Measurements from ENCODE around the gene RAI1.
A peak's percentile ranks its signal among the peaks of the same experiment; 100 is the strongest.

RAI1 gene

DNA sequence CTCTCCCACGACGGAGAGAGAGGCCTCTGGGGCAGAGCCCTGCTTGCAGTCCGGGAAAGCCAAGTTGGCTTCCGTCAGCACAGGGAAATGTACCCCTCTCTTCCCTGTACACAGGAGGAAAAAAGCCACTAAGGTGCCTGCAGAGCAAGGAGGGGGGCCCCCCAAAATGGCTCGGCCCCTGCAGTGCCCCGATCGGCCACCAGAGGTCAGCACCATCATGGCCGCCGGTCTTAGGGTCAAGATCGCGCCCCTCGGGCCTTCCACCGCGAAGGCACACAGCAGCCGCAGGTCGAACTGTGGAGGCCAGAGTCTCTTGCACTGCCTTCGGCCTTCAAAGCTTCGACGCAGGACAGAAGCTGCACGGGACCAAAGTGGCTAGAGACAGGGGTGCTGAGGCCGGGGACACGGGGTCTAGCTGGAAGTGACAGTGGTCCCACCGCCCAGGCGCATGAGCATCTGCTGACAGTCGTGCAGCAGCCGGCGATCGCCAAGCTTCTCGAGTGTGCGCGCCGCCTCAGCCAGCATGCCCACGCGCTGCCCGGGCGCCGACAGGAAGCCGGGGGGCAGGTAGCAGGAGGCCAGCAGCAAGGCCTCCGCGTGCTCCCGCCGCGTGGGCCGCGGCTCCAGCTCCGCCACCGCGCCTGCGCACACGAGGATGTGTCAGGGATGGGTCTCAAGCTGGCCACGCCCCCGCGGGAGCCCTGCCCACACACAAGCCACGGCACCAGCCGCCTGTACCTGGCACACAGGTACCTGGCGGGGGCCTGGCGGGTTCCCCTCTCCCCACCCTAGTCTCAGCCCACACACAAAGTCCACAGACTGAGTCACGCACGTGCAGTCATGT is 131.2 kb downstream of the RAI1 start:
- DNase-seq (ENCODE audit: low read depth in 2 of 3, low spot score in 1 of 3) = peak in 2 of 3 donors; percentile 42 to 58

DNA sequence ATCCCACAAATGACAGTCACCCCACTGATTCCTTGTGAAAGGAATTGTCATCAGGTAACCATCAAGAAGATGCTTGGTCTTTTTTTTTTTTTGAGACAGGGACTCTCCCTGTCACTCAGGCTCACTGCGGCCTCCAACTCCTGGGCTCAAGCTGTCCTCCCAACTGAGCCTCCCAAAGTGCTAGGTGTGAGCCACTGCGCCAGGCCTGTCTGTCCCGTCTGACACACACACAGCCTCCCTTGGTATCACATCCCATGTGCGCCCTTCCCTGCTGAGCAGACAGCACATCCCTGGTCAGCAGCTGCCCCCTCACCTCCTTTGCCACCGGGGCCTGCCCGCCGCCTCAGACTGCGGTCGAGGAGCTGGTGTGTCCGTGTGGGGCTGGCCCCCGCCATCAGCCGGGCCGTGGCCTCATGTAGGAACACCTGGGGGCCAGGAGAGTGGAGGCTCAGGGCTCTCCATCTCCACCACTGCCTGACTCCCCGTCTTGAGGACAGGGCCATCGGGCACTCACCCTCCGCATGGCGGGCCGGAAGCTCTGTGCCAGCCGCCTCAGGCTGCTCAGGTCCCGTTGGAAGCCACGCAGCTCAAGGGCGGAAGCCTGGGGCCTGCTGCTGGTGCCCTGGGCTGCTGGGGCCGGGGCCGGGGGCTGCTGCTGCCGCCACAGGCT is 131.9 kb downstream of the RAI1 start:
- DNase-seq (ENCODE audit: low read depth in 2 of 3, low spot score in 1 of 3) = no peak

GRCh38 chr17:17813725-17814095 is 132.5 kb downstream of the RAI1 start:
- DNase-seq (ENCODE audit: low read depth in 2 of 3, low spot score in 1 of 3) = no peak

- no peak for DNase-seq (ENCODE audit: low read depth in 2 of 3, low spot score in 1 of 3)
Measured at GRCh38 chr17:17814162-17815061, 133.2 kb downstream of the RAI1 start.

- no peak for DNase-seq (ENCODE audit: low read depth in 2 of 3, low spot score in 1 of 3)
Measured at GRCh38 chr17:17815062-17815406, 133.8 kb downstream of the RAI1 start.

DNA sequence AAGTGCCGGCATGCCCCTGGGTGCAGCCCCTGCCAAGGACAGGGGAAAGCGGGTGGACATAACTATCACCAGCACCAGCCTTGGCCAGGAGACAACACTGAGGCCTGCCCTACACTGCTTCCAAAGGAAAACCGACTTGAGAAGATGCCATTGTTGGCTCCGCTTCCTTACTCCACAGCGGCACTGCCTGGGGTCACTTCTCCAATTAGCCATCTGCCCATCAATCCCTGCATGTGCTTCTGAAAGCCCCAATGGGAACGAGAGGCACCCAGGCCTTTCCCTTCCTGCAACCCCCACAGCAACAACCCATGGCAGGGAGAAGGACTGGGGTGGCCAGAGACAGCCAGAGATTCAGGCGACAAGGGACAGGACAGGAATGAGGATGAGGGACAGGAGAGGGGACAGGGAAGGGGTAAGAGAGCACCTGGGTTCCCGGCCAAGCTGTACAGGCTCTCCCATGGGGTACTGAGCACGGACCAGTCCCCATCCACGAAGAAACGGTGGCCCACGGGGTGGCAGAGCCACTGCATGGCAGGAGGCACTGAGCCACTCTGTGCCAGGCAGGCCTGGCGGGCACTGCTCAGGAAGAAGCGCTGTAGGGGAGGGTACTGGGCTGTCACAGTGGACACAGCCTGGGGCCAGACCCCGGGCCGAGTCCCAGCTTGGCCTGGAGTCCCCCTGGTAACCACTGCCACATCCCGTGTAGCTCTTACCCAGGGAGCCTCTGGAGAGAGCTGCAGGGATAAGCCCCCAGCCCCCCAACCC is 134.4 kb downstream of the RAI1 start:
- DNase-seq (ENCODE audit: low read depth in 2 of 3, low spot score in 1 of 3) = no peak

DNA sequence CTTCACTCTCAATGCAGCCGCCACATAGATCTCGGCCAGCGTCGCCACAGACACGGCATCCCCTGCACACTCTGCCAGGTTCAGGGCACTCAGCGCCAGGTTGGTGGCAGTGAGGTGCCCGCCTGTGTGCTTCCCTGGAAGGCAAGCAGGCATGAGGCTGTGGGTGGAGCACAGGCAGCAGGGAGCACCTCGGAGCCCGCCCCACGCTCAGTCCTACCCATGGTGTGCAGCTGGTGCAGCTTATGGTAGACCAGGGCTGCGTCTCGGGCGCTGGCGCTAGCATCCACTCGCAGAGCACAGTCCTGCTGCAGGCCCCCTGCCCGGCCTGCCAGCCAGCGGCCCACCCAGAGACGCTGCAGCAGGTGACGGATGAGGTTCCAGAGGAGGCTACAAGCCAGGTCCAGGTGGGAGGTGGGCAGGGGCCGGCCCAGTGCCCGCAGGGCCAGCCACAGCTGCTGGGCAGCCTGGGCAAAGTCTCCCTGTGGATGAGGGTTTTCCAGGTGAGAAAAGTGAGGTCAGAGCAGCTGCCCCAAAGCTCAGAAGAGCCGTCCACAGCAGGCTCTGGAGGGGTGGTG is 135.1 kb downstream of the RAI1 start:
- DNase-seq (ENCODE audit: low read depth in 2 of 3, low spot score in 1 of 3) = no peak

DNA sequence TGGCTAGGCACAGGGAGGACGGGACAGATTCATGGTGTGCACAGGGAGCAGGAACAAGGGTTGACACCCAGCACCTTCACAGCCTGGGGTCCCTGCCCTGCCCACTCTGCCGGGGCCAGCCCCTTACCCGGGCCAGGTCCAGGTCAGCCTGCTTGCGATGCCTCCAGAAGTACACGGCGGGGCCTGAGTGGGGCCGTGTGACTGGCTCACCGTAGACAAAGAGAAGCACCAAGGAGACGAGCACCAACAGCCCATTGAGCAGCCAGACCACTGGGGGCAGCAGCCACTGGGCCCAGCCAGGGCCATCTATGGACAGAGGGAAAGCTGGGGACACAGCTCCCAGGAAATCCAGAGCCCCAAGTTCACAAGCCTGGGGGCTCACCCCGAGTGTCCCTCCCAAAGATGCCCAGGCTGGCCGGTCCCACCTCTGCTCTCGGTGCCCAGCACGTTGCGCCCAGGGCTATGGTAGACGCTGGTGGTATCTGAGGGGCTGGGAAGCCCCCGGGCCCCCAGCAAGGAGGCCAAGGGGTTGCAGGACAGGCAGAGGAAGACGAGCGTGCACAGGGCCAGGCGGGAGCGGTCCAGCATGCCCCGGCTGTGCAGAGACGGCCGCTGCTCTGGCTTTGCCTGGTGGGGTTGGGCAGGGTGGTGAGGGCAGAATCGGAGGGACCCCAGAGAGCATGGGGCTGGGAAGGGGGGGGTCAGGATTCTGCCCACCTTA is 135.7 kb downstream of the RAI1 start:
- DNase-seq (ENCODE audit: low read depth in 2 of 3, low spot score in 1 of 3) = no peak

DNA sequence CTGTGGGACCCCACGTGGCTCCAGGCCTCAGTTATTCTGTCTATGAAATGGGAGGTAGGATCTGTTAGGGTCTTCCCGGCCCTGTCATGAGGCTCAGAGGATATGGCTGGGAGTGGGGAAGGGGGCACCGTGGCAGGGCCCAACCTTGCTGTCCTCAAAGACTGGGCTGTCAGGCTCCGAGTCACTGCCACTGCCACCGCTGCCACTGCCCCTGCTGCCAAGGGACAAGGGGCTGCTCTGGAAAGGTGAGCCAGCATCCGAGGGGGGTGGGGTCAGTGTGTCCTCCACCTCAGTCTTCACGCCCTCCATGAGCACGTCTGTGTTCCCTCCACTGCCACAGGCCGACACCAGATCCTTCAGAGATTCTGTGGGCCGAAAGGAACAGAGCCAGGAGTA is 136.3 kb downstream of the RAI1 start:
- DNase-seq (ENCODE audit: low read depth in 2 of 3, low spot score in 1 of 3) = no peak

DNA sequence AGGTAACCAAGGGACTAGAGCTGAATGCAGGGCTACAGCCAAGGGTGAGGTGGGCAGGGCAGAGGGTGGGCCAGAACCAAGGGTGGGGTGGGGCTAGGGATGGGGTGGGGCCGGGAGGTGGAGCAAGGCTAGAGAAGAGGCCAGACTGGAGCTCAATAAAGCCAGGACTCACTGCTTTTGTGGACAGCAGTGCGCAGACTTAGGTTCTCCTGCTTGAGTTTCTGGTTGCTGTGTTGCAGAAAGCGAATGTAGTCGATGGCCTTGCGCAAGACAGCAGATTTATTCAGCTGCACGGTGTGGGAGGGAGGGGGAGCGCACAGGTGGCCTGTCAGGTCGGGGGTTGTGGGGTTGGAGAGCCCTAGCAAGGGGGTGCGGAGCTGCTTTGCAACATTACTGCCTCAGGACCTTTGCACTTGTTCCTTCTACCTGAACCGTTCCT is 136.8 kb downstream of the RAI1 start:
- DNase-seq (ENCODE audit: low read depth in 2 of 3, low spot score in 1 of 3) = no peak

- no peak for DNase-seq (ENCODE audit: low read depth in 2 of 3, low spot score in 1 of 3)
Measured at GRCh38 chr17:17819111-17819510, 137.9 kb downstream of the RAI1 start.

GRCh38 chr17:17819561-17819995 is 138.3 kb downstream of the RAI1 start:
- DNase-seq (ENCODE audit: low read depth in 2 of 3, low spot score in 1 of 3) = peak; percentile 70 to 80 (median 78)

DNA sequence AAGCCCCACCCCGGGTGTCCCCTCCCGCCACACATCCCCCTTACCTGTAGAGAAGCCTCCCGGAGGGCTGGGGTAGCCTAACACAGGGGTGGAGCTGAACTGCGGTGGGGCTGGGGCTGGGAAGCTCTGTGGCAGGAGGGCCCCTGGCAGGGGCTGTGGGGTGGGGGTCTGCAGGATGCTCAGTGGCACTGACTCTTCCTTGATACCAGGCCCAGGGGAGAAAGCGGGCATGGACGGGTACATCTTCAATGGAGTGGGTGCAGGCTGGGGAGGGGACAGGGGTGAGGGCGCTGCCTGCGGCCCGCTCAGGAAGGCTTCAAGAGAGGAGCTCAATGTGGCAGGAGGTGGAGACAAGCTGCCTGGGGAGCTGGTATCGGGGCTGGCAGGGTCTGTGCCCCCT is 138.8 kb downstream of the RAI1 start:
- no peak for DNase-seq (ENCODE audit: low read depth in 2 of 3, low spot score in 1 of 3)

GRCh38 chr17:17820463-17821158 is 139.4 kb downstream of the RAI1 start:
- no peak for DNase-seq (ENCODE audit: low read depth in 2 of 3, low spot score in 1 of 3)

- DNase-seq (ENCODE audit: low read depth in 2 of 3, low spot score in 1 of 3) = no peak
Measured at GRCh38 chr17:17822189-17822588, 140.9 kb downstream of the RAI1 start.

DNA sequence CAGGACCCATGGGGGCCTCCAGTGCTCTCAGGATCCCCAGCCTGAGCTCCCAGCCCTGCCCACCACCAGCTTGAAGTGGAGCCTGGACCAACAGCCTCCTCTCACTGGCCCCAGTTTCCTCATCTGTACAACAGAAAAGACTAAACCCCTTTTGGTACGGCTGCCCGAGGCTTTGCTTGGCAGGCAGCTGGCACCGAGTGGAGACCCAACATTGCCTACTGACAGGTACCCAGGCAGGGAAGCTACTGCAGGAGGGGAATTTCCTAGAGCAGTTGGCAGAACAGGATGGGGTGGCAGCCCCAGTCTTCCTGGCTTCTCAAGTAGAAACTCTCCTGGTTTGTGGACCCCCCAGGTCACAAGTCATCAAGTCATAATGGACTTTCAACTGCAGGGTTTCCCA is 141.4 kb downstream of the RAI1 start:
- no peak for DNase-seq (ENCODE audit: low read depth in 2 of 3, low spot score in 1 of 3)

DNA sequence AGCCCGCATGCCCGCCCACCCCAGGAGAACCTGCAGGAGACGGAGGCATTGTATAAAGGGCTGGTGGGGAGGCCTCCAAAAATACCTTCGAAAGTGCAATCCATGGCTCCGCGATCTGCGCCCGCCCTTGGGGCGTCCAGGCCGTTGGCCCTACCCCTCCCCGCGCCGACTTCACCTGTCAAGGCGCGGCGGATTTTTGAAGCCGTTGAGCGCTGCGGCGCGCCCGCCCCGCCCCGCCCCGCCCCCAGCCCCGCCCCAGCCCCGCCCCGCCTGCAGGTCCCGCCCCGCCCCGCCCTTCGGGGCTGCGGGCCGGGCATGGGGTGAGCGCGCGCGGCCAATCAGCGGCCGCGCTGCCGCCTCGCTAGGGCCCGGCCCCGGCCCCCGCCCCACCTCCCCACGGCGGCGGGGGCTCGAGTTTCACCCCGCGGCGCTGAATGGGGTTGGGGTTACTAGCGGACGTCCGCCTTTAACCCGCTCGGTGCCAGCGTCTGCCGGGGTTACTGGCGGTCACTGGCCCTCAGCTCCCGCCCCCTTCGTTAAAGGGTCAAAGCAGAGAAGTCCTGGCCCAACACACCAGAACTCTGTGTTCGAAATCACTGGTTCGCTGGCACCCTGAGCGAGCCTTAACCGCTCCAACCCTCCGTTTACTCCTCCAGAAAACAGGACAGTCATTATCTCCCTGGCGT is 142.3 kb downstream of the RAI1 start:
- peak; percentile 59 for DNase-seq (ENCODE audit: low read depth in 2 of 3, low spot score in 1 of 3)

DNA sequence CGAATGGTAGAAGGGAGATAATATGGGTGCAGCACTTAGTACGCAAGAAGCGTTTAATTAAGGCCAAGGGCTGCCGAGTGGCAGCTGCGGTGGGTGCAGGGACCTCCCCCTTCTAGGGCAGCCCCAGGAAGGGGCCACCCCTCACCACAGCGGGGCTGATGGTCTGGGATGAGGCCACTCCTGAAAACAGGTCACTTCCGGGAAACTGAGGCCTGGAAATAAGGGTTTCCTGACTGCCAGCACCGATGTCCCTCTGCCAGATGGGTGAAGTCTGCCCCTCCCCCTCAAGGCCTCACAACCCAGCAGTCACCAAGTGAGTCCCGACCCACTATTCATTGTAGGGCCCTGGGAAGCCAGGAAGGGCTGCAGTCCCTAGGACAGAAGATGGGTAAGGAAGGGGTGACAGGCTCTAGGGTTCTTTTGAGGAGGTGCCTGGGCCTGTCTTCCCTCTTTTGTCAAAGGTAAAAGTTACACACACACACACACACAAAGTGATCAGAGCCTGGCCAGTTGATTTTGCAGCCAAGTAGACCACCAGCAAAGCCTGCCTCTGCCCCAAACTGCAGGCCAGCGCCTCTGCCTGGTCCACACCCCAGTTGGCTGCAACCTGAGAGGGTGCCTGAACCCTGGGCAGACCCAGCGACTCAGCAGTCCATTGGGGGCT is 143.0 kb downstream of the RAI1 start:
- no peak for DNase-seq (ENCODE audit: low read depth in 2 of 3, low spot score in 1 of 3)
